ENCODE data around the gene DHX57. TPM values are rescaled to one million over a fixed set of nuclear protein-coding genes. Genes with fewer than 3 reads are reported as not detected.

DHX57 gene
- total RNA-seq, 1 donor from 2014 or later: 33.9 TPM

GRCh38 chr2:38810488-38810887 lies 65.2 kb downstream of the DHX57 start:
- Mint-ChIP-seq H3K36me3 (peaks cover 19% of the 10 kb centered on the region), H3K9me3 (no peaks in the 10 kb centered on the region), H3K4me1 (no peaks in the 10 kb centered on the region), H3K27ac (no peak overlapping the region), H3K27me3 (ENCODE audit: insufficient read depth, low read depth) (peaks cover 2% of the 10 kb centered on the region), H3K4me3 (no peak overlapping the region)
- Histone ChIP-seq H4K20me1 (ENCODE audit: low read depth) (no peaks in the 10 kb centered on the region), H2AFZ (replicated peaks) (no peak overlapping the region), H3F3A (ENCODE audit: low read depth) (no peaks in the 10 kb centered on the region), H3K27ac (no peak overlapping the region), H3K36me3 (no peaks in the 10 kb centered on the region), H3K4me1 (no peaks in the 10 kb centered on the region), H3K79me2 (ENCODE audit: low read depth) (no peaks in the 10 kb centered on the region), H3K4me2 (no peak overlapping the region), H3K9ac (no peak overlapping the region), H3K27me3 (no peaks in the 10 kb centered on the region), H3K9me3 (ENCODE audit: low read depth) (no peaks in the 10 kb centered on the region), H3K4me3 (no peak overlapping the region)
- DNase-seq (ENCODE audit: low spot score): no peak
- TF ChIP-seq EZH2phosphoT487 (IDR thresholded peaks at IDR 0.05): no peak
- TF ChIP-seq, protein P1, sequence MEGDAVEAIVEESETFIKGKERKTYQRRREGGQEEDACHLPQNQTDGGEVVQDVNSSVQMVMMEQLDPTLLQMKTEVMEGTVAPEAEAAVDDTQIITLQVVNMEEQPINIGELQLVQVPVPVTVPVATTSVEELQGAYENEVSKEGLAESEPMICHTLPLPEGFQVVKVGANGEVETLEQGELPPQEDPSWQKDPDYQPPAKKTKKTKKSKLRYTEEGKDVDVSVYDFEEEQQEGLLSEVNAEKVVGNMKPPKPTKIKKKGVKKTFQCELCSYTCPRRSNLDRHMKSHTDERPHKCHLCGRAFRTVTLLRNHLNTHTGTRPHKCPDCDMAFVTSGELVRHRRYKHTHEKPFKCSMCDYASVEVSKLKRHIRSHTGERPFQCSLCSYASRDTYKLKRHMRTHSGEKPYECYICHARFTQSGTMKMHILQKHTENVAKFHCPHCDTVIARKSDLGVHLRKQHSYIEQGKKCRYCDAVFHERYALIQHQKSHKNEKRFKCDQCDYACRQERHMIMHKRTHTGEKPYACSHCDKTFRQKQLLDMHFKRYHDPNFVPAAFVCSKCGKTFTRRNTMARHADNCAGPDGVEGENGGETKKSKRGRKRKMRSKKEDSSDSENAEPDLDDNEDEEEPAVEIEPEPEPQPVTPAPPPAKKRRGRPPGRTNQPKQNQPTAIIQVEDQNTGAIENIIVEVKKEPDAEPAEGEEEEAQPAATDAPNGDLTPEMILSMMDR (IDR thresholded peaks at IDR 0.05): no peak
- TF ChIP-seq EZH2 (IDR thresholded peaks at IDR 0.05): no peak

- no peak for DNase-seq (ENCODE audit: low spot score)
- Histone ChIP-seq H3F3A (ENCODE audit: low read depth) (no peaks in the 10 kb centered on the region), H3K4me1 (no peaks in the 10 kb centered on the region), H3K9me3 (ENCODE audit: low read depth) (no peaks in the 10 kb centered on the region), H3K4me2 (no peak overlapping the region), H3K79me2 (ENCODE audit: low read depth) (no peaks in the 10 kb centered on the region), H3K9ac (no peak overlapping the region), H3K36me3 (no peaks in the 10 kb centered on the region), H3K27me3 (no peaks in the 10 kb centered on the region), H3K27ac (no peak overlapping the region), H3K4me3 (no peak overlapping the region), H4K20me1 (ENCODE audit: low read depth) (no peaks in the 10 kb centered on the region), H2AFZ (replicated peaks) (no peak overlapping the region)
- no peak overlapping the region for H3K4me3 Mint-ChIP-seq
- no peaks in the 10 kb centered on the region for H3K4me1 Mint-ChIP-seq
- peaks cover 2% of the 10 kb centered on the region for H3K27me3 Mint-ChIP-seq (ENCODE audit: insufficient read depth, low read depth)
- H3K27ac Mint-ChIP-seq: no peak overlapping the region
- H3K36me3 Mint-ChIP-seq: peaks cover 16% of the 10 kb centered on the region
- no peaks in the 10 kb centered on the region for H3K9me3 Mint-ChIP-seq
- TF ChIP-seq EZH2 (IDR thresholded peaks at IDR 0.05) (no peak), EZH2phosphoT487 (IDR thresholded peaks at IDR 0.05) (no peak)
- TF ChIP-seq, protein P1 (IDR thresholded peaks at IDR 0.05): no peak
Measured at GRCh38 chr2:38808677-38809076, 67.1 kb downstream of the DHX57 start.

GRCh38 chr2:38806733-38807059 lies 69.0 kb downstream of the DHX57 start:
- Histone ChIP-seq H3K9ac (no peak overlapping the region), H3K36me3 (no peaks in the 10 kb centered on the region), H3K27ac (no peak overlapping the region), H3K79me2 (ENCODE audit: low read depth) (no peaks in the 10 kb centered on the region), H3K4me2 (no peak overlapping the region), H3K27me3 (no peaks in the 10 kb centered on the region), H3F3A (ENCODE audit: low read depth) (no peaks in the 10 kb centered on the region), H4K20me1 (ENCODE audit: low read depth) (no peaks in the 10 kb centered on the region), H3K9me3 (ENCODE audit: low read depth) (no peaks in the 10 kb centered on the region), H3K4me3 (no peak overlapping the region), H2AFZ (replicated peaks) (no peak overlapping the region), H3K4me1 (no peaks in the 10 kb centered on the region)
- H3K27me3 Mint-ChIP-seq (ENCODE audit: insufficient read depth, low read depth): peaks cover 2% of the 10 kb centered on the region
- no peaks in the 10 kb centered on the region for H3K4me1 Mint-ChIP-seq
- TF ChIP-seq EZH2 (IDR thresholded peaks at IDR 0.05) (no peak), EZH2phosphoT487 (IDR thresholded peaks at IDR 0.05) (no peak)
- TF ChIP-seq, protein P1 (IDR thresholded peaks at IDR 0.05): no peak
- no peaks in the 10 kb centered on the region for H3K9me3 Mint-ChIP-seq
- H3K4me3 Mint-ChIP-seq: no peak overlapping the region
- H3K36me3 Mint-ChIP-seq: peaks cover 15% of the 10 kb centered on the region
- DNase-seq (ENCODE audit: low spot score): no peak
- no peak overlapping the region for H3K27ac Mint-ChIP-seq
